ENCODE data around the gene TMEM63C.

Gene TMEM63C, protein sequence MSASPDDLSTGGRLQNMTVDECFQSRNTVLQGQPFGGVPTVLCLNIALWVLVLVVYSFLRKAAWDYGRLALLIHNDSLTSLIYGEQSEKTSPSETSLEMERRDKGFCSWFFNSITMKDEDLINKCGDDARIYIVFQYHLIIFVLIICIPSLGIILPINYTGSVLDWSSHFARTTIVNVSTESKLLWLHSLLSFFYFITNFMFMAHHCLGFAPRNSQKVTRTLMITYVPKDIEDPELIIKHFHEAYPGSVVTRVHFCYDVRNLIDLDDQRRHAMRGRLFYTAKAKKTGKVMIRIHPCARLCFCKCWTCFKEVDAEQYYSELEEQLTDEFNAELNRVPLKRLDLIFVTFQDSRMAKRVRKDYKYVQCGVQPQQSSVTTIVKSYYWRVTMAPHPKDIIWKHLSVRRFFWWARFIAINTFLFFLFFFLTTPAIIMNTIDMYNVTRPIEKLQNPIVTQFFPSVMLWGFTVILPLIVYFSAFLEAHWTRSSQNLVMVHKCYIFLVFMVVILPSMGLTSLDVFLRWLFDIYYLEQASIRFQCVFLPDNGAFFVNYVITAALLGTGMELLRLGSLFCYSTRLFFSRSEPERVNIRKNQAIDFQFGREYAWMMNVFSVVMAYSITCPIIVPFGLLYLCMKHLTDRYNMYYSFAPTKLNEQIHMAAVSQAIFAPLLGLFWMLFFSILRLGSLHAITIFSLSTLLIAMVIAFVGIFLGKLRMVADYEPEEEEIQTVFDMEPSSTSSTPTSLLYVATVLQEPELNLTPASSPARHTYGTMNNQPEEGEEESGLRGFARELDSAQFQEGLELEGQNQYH

DNA sequence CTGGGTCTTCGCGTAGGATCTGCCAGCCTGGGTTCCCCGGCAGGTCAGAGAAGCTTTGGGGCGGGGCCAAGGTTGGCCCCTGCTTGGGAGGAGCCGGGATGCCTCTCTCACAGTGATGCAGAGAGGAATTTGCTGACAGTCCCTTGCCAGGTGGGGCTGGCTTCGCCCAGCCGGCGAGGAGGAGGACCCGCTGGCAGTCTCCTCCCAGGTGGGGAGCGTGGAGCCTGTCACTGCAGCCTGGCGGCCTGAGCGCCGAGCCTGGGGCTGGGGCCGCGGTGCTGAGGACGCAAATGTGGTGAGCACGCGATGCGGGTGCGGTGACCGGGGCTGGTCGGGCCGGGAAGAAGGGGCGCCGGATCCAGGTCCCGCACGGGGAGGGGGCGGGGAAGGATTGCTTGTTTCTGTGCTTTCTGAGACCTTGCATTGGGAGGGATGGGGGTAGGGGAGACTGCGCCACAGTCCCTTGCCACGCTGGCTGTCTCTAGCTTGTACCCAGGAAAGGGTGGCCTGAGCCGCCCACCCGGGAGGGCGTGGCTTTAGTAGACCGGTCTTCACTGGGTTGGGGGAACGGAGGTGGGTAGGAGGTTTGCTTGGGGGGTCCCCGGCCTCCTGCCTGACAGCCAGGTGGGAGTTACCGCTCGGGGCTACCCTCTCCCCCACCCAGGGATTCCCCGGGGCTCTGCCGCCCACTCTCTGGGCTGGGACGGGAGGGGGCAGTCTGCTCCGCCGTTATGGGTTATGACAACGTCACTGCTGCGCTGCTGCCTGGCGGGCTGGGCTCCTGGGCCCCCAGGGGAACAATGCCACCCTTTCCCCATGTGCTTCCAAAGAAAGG, at the start of gene TMEM63C:
Gene TMEM63C, plus strand, starts transcription at position 196 of the 835 bp plus-strand sequence. CDS start 37,016 bp downstream, outside the sequence.
- no peak for DNase-seq (ENCODE audit: low spot score)

DNA sequence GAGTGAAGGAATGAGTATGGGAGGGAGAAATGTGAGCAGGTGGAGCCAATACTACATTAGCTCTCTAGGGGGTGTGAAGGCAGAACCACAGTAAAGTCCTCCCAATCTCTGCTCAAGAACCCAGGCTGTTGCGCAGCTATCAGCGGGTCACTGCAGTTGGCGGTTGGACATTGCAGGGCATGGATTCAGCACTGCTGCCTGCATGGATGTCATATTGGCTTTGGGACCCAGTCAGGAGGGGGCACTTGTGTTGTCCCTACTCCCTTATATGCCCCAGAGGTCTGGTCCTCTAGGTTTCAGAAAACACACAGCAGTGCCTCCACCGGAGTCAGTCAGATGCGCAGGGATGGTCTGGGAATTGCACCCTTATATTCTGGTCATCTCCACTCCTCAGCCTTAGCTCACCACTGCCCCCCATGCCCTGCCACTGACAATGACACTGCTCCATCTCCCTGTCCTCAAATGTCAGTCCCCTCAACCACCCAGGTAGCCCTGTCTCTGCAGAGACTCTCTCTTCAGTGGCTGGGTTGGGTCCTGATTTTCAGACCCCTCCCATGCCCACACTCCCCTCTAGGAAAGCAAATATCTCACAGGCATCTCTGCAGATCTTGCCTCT, 49.6 kb upstream of the TMEM63C start:
- no peak for DNase-seq (ENCODE audit: low spot score)

DNA sequence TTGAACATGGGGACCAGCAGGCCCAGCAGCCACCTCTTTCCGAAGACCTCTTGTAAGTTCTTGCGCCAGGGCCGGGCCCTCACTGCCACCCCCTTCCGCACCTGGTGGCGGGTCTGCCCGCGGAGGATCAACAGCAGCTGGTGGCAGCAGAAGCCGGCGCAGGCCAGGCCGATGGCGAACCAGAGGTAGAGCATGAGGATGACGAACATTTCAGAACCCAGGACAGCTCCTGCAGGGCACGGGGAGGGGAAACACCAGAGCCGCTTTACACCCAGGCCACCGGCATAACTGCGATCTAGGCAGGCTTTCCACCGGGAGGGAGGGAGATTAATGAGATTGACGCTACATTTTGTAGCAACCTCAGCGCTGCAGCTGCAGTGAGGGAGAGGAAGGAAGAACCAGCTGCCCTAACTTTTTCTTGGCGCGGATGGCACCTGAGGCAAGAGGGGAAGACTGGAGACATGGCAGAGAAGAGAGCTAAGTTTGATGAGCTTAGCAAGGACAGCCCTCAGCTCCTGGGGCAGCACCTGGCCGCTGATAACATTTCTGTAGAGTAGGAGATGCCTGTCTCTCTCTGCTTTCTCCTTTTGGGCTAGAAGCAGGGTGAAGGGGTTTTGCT, 47.8 kb upstream of the TMEM63C start:
- peak; percentile 80 for DNase-seq (ENCODE audit: low spot score)

DNA sequence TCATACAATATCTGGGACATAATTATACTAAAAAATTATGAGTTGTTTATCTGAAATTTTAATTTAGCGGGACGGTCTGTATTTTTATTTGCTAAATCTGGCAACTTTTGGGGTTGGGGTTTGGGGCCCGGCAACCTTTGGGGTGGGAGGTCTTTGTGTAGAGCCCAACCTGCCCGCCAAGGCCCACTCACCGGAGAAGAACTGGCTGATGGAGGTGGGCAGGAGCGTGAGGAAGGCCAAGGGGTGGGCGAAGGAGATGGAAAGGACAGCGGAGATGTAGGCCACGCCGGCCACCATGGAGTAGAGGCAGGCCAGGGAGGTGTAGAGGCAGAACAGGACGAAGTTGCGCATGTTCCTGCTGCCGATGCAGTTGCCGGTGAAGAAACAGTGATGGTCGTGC, 42.6 kb upstream of the TMEM63C start:
- DNase-seq (ENCODE audit: low spot score) = no peak

DNA sequence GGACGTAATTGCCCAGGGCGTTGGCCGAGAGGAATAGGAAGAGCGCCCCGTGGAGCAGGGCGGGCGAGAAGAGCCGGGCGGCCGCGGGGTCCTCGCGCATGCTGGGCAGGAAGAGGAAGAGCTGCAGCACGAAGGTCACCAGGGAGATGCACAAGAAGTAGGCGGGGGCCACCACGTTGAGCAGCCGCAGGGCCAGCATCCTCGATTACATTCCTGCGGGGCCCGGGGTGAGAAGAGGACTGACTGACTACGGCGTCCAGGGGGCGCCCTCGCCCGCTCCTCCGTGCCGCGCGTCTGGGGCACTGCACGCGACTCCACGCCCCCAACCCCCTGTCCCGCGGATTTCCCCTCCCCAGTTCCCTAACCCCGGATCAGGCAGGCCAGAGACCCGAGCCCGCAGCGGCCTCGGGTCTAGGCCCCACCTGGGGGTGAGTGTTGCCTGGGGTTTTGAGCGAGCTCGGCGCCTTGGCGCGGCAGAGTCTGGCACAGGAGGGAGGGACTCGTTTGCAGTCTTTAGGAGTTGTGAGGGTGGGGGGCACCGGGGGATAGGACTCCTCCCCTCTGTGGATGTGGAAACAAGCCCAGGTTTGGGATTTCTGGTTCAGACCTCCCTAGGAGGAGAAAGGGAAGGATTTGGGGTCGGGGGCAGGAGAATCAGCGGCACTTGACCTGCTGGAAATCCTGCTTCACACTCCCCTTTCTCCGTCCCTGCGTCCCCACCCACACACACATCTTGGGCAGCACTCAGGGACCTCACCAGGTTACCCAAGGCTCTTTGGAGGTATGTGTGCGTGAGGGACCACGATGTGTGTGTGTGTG, 41.8 kb upstream of the TMEM63C start:
- peak; percentile 77 for DNase-seq (ENCODE audit: low spot score)

DNA sequence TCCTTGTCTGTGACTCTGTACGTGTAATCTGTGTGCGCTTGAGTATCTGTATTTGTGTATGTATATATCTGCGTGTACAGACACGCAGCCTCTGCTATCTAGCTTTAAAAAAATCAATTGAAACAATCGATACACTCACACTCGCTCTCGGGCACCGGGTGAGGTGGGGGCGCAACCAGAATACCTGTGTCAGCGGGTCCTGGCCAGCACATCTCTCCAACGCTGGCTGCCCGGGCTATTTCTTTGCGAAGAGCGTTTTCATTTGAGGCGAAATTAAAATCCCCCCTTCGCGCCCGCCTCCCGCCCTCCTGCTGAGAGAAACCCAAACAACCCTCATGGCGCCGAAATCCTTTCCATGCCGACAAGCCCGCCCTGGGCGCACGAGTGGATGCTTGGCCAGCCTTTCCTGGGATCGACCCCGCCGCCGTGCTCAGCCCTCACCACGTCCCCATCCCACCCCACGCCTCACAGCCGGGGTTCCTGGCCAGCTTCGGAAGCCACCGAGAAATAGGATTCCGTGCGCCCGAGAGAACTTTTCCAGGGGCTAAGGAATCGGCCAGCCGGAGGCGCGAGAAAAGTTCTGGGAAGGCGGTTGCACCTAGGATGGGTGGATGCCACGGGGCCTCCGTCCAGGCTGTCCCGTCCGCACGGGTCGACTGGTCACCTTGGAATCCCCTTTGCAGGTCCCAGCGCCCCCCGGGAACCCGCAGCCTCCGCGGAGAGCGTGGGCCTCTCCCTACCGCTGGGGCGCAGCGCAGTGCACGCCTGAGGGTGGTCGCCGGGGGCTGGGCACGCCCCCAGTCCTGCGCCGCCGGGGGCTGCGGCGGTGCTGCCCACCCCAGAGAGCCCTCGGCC, 41.0 kb upstream of the TMEM63C start:
- no peak for DNase-seq (ENCODE audit: low spot score)

DNA sequence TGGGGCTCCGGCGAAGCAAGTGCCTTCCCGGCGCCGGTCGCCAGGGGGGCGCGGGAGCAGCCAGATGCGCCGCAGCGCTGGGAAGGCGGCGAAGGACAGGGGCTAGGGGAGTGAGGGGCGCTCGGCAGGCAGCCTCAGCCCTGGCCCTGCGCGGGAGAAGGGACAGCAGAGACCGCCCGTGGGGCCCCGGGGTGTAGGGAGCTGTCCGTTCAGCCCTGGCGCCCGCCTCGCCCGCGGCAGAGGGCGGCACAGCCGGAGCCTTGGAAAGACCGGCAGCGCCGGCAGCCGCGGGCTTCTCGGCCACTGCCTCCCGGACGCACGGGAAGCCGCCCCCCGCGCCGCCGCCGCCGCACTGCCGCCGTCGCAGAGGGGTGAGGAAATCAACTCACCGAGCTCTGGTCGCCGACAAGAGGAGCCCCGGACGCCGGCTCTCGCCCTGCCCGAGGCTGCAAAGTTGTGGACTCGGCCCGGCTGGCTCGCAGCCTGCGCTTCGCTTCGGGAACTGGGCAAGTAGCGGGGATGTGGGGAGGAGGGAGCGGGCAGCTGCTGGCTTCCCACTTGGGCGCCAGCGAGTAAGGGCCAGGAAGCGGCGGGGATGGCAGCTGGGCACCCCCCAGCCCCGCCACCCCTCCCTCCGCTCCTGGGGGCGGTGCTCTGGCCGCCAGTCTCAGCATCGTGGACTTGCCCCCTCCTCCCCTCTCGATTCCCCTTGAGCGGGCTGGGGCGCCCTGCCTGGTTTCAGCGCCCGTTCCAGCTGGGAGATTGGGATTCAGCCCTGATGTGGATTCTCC, 40.2 kb upstream of the TMEM63C start, which contains the start of gene ZDHHC22:
Gene ZDHHC22, minus strand, starts transcription at position 578 of the 791 bp plus-strand sequence. CDS start 2,053 bp downstream, outside the sequence.
- DNase-seq (ENCODE audit: low spot score) = peak; percentile 67

DNA sequence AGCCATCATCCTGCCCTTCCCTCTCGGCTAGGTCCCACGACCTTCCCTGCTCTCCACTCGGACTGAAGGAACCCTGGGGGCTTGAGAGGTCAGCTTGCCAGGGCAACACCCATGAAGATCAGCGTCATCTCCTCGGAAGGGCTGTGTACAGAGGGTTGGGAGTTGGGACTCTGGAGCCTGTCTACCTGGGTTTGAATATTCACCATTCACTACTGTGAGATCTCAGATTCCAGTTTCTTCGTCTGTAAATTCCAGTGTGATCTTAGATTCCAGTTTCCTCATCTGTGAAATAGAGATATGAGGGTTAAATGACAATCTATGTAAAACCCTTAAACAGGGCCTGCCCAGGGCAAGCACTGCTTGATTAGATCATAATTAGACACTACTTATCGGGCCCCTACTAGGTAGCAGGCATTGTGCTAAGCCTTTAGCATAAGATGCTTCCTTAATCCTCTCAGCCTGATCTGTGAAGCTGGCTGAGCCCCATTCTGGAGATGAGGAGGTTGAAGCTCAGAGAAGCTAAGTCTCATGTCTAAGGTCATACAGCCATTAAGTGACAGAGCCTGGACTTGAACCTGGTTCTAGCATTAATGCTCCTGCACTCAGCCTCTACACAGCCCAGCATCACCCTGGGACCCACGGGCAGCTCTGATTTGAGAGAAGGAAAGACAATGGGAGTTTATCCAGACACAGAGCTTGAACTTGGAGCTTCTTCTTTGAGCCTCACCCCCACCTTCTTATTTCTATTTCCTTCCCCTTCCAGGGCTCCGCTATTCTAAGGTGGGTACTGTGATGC, 39.4 kb upstream of the TMEM63C start:
- no peak for DNase-seq (ENCODE audit: low spot score)

DNA sequence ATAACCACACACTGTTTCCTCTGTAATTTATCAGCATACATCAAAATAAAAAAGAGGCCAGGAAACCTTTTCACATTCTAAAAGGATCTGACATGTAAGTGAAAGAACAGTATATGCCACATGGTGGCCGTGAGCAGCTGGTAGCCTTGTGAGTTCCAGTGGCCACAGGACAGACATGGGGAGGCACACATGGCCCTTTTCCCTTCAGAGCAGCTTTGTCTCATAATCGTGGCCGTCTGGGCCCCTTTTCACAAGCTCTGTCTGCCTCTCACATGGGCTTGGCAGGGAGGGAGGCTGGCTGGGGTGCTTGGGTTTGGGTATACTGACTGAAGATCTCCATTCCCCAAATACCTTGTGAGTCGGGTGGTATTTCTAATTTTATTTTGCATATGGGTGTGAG, 38.5 kb upstream of the TMEM63C start:
- DNase-seq (ENCODE audit: low spot score) = no peak

DNA sequence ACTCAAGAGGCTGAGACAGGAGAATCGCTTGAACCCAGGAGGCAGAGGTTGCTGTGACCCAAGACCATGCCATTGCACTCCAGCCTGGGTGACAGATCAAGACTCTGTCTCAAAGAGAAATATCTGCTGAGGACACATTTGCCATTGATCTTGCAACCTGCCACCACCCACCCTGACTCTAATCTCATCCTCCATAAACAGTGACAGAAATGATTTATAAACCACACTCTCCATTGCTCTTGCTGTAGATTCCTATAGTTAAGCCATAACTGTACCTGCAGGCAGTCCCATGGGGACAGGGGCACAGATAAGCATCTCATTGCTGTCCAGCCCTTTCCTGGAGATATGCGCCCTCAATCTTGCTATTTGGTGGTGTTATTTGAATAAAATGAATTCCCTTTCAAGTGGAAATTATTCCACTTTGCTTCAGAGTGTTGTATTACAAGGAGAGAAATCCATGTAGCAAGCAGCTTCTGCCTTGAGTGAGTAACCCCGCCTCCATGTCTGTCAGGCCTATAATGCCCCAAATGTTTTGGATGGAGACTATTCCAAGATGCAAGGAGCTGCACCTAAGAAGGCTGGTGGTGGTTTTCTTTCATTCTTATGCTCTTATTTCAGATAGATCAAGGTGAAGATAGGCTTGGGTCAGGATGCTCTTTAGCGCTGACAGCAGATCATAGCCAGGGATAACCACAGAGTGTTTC, 37.0 kb upstream of the TMEM63C start:
- DNase-seq (ENCODE audit: low spot score) = no peak

DNA sequence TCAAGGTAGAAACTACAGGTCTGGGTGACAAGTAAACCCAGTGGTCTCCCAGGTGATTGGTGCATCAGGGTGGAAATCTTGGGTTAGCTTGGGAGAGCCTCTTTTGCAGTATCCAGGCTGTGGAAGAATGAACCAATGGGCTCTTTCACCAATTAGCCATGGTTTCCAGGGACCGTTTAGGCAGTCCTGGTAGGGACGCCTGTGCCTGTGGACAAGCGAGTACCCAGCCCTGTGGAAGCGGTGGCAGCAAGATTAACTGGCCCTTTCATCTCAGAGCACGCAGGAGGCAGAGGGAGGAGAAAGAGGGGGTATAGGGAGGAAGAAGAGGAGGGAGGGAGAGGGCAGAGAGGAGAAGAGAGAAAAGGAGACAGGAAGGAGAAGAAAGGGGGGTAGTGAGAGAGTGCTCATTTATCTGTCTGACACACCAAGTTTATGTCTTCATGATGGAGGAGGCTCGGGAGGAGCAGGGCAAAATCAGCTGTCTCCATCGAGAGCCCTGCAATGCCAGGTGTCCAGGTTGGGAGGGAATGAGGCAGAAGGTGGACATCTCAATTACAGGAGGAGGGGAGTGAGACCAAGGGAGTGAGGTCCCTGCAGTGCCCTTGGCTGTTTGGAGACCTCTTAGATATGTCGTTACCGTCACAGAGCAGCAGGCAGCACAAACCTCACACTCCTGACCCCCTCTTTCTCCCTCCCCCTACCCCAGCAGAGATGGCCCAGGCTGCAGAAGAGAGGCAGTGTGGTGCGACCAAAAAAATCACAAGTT, 35.4 kb upstream of the TMEM63C start:
- DNase-seq (ENCODE audit: low spot score) = no peak

DNA sequence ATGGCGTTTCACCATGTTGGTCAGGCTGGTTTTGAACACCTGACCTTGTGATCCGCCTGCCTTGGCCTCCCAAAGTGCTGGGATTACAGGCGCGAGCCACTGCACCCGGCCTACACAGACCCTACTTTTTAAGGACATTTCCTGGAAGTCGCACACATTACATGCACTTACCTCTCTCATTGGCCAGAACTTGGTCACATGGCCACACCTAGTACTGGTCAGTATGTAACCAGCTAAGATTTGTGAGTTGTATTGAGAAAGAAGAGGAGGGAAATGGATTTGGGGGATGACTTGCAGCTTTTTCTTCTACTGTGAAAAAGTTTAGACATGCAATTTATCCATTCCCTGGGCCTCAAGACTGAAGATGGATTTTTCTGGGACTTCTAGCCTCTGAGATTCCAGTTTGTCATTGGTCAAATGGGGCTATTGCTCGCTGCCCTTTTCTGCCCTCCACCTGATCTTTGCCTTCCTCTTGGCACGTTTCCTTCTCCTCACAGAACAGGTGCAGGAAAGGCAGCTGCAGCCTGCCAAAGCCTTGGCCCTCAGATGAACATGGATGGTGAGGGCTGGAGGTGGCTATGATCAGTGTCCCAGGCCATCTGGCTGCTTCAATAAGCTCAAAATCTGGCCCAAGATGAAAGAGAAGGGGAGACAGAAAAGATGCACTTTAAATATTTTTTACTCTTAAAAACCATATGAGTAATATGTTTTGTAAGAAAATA, 32.9 kb upstream of the TMEM63C start:
- DNase-seq (ENCODE audit: low spot score) = no peak

DNA sequence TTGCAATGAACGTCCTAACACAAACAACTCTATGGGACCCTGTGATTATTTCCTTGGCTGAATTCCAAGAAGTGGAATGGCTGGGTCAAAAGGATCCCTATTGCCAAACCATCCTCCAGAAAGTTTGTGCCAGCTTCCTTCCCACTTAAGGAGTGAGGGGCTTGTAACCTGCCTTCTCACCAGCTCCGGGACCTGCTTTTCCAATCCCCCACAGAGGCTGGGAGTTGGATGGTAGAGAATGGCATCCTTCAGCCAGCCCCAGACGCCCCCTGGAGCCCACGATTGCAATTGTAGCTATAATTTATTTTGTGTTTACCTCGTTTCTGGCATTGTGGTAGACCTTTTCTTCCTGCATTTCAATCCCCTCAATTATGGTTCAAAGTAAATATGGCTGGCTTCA, 30.4 kb upstream of the TMEM63C start:
- no peak for DNase-seq (ENCODE audit: low spot score)

DNA sequence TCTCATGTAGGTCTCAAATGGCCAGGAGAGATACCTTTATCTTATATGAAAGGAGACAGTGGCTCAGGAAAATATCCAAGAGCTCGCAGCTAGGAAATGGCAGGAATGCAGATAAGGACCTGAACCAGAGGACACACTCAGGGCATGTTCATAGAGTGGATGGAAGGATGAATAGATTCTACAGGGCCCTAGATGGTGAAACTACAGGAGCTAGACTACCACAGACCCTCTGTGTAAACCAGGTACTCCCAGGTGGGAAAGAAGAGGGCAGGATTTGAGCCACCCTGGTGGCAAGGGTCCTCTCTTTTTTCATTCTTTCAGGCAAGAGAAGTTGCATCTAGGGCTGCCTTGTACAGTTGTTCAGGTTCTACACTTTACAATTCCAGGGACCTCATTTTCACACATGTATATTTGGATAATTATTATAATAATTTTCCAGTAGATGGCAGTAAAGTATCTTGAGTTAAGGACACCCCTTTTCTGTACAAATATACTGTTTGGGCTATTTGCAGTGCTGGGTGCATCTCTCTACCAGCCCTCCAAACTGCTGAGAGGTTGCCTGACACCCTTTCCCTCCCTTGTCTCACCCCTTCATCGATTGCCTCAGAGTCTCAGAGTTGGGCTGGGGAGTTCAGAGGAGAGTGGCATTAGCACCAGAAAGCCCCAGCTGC, 29.5 kb upstream of the TMEM63C start:
- DNase-seq (ENCODE audit: low spot score) = peak; percentile 46

DNA sequence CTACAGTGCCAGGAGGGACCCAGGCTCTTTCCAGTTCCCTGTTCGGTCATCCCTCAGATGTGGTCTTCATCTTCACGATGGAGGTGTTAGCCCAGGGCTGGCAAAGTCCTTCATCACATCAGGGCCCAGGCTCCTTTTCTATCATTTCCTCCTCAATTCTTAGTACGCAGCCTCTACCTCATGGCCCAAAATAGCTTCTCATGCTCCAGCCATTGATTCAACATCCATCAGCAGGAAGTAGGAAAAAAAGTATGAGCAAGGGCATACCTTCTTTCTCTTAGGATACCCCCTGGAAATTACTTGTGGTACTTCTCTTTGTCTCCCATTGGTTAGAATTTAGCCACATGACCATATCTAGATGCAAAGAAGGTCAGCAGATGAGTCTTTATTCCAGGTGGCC, 27.8 kb upstream of the TMEM63C start:
- no peak for DNase-seq (ENCODE audit: low spot score)
